K562 (cell line): ENCODE data around the gene PRR19.

Experiments used
- COPS2 ChIP-seq: fragments of 450-650 bp; conservative IDR thresholded peaks from 2 replicates; pipeline ENCODE4 v1.6.1; 2016; ENCODE audit warnings: mild to moderate bottlenecking, moderate library complexity
- ZNF253 ChIP-seq: fragments of 250-450 bp; sonication (Bioruptor Pico); conservative IDR thresholded peaks from 2 replicates; pipeline ENCODE4 v1.6.1; 2021; ENCODE audit warnings: mild to moderate bottlenecking
- TF ChIP-seq, protein P1 (sequence below), 2 experiments: fragments of 450-650 bp; IDR thresholded peaks; 2 replicates each; pipeline ENCODE4 v1.6.1; 2016; ENCODE audit warnings: mild to moderate bottlenecking in 2 of 2, borderline replicate concordance in 1 of 2, low read depth in 1 of 2, moderate library complexity in 1 of 2
- TF ChIP-seq, protein P2 (sequence below): fragments of 450-650 bp; IDR thresholded peaks from 2 replicates; pipeline ENCODE4 v1.6.1; 2016; ENCODE audit warnings: mild to moderate bottlenecking
- TF ChIP-seq, protein P3 (sequence below), 2 experiments: fragments of 450-650 bp in 1 of 2; IDR thresholded peaks; 2 replicates each; pipeline ENCODE4 v1.6.1; 2011 to 2017; ENCODE audit warnings: low read depth in 2 of 2, antibody characterized with exemption in 1 of 2, borderline replicate concordance in 1 of 2, low read length in 1 of 2, mild to moderate bottlenecking in 1 of 2, mixed read lengths in 1 of 2; ENCODE audit not compliant: control insufficient read depth in 1 of 2
- TF ChIP-seq, protein P4 (sequence below): IDR thresholded peaks from 2 replicates; pipeline ENCODE4 v1.6.1; 2016; ENCODE audit warnings: missing genetic modification characterization, missing compliant biosample characterization

DNA sequence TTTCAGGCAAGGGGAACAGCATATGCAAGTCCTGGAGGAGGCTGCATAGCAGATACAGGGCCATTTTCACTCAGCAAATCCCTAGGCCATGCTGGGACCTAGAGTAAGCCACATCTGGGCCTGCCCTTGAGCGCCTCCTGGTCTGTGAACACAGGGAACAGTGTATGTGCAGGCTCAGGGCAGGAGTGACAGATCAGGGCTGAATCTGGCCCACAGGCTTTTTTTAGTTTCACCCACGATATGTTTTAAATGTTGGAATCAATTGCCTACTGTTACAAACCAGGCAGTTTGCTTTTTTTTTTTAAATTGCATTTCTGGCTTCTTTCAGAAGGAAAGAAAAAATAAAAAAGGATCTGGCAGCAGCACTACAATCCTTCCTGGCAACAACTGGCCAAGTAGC is 9.7 kb downstream of the PRR19 start:
- TF ChIP-seq, protein P1, sequence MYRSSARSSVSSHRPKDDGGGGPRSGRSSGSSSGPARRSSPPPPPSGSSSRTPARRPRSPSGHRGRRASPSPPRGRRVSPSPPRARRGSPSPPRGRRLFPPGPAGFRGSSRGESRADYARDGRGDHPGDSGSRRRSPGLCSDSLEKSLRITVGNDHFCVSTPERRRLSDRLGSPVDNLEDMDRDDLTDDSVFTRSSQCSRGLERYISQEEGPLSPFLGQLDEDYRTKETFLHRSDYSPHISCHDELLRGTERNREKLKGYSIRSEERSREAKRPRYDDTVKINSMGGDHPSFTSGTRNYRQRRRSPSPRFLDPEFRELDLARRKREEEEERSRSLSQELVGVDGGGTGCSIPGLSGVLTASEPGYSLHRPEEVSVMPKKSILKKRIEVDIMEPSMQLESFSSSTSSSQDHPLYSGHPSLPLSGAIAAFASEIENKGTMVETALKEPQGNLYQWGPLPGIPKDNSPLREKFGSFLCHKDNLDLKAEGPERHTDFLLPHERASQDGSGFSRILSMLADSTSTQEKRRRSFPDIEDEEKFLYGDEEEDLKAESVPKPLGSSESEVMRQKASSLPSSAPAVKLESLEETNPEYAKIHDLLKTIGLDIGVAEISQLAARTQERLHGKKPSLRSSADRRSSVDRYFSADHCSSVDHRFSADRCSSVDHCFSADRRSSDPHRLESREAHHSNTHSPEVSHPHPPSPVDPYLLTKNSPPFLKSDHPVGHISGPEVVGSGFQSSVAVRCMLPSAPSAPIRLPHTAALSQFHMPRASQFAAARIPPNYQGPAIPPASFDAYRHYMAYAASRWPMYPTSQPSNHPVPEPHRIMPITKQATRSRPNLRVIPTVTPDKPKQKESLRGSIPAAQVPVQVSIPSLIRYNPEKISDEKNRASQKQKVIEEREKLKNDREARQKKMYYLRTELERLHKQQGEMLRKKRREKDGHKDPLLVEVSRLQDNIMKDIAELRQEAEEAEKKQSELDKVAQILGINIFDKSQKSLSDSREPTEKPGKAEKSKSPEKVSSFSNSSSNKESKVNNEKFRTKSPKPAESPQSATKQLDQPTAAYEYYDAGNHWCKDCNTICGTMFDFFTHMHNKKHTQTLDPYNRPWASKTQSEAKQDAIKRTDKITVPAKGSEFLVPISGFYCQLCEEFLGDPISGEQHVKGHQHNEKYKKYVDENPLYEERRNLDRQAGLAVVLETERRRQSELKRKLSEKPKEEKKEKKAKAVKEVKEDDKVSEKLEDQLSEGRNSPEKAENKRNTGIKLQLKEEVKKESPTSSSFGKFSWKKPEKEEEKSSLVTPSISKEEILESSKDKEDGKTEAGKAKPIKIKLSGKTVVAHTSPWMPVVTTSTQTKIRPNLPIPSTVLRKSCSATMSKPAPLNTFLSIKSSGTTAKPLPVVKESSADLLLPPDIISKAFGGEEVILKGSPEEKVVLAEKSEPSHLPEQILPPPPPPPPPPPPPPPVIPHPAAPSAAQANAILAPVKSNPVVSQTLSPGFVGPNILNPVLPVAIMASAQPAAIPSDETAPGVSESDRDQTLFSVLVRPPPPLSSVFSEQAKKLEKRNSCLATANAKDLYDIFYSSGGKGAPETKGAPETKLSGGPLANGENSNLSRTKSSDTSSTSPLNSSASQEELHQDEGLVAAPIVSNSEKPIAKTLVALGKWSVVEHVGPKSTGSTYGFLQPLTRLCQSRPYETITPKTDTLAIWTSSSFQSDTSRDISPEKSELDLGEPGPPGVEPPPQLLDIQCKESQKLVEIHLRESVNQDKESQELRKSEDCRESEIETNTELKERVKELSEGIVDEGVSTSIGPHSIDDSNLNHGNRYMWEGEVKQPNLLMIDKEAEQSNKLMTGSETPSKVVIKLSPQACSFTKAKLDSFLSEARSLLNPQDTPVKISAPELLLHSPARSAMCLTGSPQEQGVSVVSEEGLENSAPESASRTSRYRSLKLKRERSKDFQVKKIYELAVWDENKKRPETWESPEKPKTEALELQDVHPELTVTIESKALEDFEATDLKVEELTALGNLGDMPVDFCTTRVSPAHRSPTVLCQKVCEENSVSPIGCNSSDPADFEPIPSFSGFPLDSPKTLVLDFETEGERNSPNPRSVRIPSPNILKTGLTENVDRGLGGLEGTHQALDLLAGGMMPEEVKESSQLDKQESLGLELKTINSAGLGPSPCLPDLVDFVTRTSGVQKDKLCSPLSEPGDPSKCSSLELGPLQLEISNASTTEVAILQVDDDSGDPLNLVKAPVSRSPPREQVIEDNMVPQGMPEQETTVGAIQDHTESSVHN (IDR thresholded peaks at IDR 0.05; ENCODE audit: borderline replicate concordance in 1 of 2, low read depth in 1 of 2): no peak
- TF ChIP-seq, protein P2, sequence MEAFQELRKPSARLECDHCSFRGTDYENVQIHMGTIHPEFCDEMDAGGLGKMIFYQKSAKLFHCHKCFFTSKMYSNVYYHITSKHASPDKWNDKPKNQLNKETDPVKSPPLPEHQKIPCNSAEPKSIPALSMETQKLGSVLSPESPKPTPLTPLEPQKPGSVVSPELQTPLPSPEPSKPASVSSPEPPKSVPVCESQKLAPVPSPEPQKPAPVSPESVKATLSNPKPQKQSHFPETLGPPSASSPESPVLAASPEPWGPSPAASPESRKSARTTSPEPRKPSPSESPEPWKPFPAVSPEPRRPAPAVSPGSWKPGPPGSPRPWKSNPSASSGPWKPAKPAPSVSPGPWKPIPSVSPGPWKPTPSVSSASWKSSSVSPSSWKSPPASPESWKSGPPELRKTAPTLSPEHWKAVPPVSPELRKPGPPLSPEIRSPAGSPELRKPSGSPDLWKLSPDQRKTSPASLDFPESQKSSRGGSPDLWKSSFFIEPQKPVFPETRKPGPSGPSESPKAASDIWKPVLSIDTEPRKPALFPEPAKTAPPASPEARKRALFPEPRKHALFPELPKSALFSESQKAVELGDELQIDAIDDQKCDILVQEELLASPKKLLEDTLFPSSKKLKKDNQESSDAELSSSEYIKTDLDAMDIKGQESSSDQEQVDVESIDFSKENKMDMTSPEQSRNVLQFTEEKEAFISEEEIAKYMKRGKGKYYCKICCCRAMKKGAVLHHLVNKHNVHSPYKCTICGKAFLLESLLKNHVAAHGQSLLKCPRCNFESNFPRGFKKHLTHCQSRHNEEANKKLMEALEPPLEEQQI: no peak
- TF ChIP-seq ZNF253 (CRISPR knock-in tag): no peak
- TF ChIP-seq, protein P3, sequence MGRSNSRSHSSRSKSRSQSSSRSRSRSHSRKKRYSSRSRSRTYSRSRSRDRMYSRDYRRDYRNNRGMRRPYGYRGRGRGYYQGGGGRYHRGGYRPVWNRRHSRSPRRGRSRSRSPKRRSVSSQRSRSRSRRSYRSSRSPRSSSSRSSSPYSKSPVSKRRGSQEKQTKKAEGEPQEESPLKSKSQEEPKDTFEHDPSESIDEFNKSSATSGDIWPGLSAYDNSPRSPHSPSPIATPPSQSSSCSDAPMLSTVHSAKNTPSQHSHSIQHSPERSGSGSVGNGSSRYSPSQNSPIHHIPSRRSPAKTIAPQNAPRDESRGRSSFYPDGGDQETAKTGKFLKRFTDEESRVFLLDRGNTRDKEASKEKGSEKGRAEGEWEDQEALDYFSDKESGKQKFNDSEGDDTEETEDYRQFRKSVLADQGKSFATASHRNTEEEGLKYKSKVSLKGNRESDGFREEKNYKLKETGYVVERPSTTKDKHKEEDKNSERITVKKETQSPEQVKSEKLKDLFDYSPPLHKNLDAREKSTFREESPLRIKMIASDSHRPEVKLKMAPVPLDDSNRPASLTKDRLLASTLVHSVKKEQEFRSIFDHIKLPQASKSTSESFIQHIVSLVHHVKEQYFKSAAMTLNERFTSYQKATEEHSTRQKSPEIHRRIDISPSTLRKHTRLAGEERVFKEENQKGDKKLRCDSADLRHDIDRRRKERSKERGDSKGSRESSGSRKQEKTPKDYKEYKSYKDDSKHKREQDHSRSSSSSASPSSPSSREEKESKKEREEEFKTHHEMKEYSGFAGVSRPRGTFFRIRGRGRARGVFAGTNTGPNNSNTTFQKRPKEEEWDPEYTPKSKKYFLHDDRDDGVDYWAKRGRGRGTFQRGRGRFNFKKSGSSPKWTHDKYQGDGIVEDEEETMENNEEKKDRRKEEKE (IDR thresholded peaks at IDR 0.05; ENCODE audit: borderline replicate concordance in 1 of 2, control insufficient read depth in 1 of 2, low read depth in 2 of 2, low read length in 1 of 2): no peak
- TF ChIP-seq COPS2: no peak
- TF ChIP-seq, protein P4, sequence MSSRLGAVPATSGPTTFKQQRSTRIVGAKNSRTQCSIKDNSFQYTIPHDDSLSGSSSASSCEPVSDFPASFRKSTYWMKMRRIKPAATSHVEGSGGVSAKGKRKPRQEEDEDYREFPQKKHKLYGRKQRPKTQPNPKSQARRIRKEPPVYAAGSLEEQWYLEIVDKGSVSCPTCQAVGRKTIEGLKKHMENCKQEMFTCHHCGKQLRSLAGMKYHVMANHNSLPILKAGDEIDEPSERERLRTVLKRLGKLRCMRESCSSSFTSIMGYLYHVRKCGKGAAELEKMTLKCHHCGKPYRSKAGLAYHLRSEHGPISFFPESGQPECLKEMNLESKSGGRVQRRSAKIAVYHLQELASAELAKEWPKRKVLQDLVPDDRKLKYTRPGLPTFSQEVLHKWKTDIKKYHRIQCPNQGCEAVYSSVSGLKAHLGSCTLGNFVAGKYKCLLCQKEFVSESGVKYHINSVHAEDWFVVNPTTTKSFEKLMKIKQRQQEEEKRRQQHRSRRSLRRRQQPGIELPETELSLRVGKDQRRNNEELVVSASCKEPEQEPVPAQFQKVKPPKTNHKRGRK (tag): no peak
